Mesothelial cell of epicardium (in vitro differentiated cells): ENCODE data around the gene CRYBB1. TPM values are rescaled to one million over a fixed set of nuclear protein-coding genes. Genes with fewer than 3 reads are reported as not detected.

Experiments used
- DNase-seq, 2 experiments: peaks; one replicate each; pipeline ENCODE4 v3.0.0; 2021; ENCODE audit warnings: low spot score in 2 of 2; ENCODE audit not compliant: unreplicated experiment in 2 of 2
- H3K27ac Mint-ChIP-seq: 2 replicates; pipeline ENCODE4 v1.8.0; 2021; ENCODE audit warnings: mixed read lengths
- H3K27me3 Mint-ChIP-seq: 2 replicates; pipeline ENCODE4 v1.8.0; 2021; ENCODE audit warnings: low read depth, mixed read lengths
- H3K36me3 Mint-ChIP-seq: 2 replicates; pipeline ENCODE4 v1.8.0; 2021; ENCODE audit warnings: mixed read lengths
- H3K4me1 Mint-ChIP-seq: 2 replicates; pipeline ENCODE4 v1.8.0; 2021; ENCODE audit warnings: mixed read lengths
- H3K4me3 Mint-ChIP-seq: 2 replicates; pipeline ENCODE4 v1.8.0; 2021; ENCODE audit warnings: mild to moderate bottlenecking, moderate library complexity, mixed read lengths
- H3K9me3 Mint-ChIP-seq: 2 replicates; pipeline ENCODE4 v1.8.0; 2021; ENCODE audit warnings: mixed read lengths
- total RNA-seq: library from RNA; stranded (reverse); gene quantifications from 3 replicates; pipeline ENCODE4 v1.2.1, GENCODE V29; 2021
- TF ChIP-seq, protein P1 (sequence below): fragments of 200-600 bp; sonication (generic); IDR thresholded peaks from one replicate; pipeline ENCODE4 v1.5.0; 2021; ENCODE audit warnings: antibody characterized with exemption; ENCODE audit not compliant: unreplicated experiment

The CRYBB1 gene
- total RNA-seq, 1 donor from 2014 or later, result not detected

DNA sequence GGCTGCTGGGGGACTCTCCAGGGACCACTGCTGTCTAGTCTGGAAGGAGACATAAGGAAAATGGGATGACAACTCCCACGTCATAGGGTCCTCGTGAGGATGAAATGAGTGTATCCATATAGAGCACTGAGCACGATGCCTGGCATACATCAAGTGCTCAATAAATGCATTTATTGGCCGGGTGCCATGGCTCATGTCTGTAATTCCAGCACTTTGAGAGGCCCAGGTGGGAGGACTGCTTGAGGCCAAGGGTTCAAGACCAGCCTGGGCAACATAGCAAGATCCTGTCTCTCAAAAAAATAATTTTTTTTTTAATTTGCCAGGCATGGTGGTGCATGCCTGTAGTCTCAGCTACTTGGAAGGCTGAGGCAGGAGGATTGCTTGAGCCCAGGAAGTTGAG is 15.7 kb downstream of the CRYBB1 start:
- Mint-ChIP-seq H3K4me1 (no peaks in the 10 kb centered on the region), H3K27ac (no peak overlapping the region), H3K9me3 (no peaks in the 10 kb centered on the region), H3K4me3 (no peak overlapping the region), H3K27me3 (peaks cover 15% of the 10 kb centered on the region), H3K36me3 (no peaks in the 10 kb centered on the region)
- no peak for DNase-seq
- TF ChIP-seq, protein P1, sequence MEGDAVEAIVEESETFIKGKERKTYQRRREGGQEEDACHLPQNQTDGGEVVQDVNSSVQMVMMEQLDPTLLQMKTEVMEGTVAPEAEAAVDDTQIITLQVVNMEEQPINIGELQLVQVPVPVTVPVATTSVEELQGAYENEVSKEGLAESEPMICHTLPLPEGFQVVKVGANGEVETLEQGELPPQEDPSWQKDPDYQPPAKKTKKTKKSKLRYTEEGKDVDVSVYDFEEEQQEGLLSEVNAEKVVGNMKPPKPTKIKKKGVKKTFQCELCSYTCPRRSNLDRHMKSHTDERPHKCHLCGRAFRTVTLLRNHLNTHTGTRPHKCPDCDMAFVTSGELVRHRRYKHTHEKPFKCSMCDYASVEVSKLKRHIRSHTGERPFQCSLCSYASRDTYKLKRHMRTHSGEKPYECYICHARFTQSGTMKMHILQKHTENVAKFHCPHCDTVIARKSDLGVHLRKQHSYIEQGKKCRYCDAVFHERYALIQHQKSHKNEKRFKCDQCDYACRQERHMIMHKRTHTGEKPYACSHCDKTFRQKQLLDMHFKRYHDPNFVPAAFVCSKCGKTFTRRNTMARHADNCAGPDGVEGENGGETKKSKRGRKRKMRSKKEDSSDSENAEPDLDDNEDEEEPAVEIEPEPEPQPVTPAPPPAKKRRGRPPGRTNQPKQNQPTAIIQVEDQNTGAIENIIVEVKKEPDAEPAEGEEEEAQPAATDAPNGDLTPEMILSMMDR, result no peak

DNA sequence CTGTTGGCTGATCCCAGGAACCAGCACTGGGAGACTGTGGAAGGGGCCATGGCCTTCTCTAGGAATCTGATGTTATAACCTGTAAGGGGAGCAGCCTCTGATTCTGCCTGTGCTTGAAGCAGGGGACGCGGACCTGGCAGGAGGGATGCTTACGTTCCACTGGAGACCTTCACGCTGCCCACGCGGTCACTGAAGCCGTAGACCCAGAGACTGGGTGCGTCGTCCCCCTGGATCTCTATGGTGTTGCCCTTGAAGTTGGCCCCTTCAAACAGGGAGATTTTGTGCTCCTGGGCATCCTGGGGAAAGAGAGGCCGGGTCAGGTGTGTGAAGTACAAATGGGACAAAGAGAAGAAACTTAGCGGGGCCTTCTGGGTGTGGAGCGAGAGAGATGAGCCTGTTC is 16.1 kb downstream of the CRYBB1 start:
- TF ChIP-seq, protein P1, result no peak
- peaks cover 19% of the 10 kb centered on the region for H3K27me3 Mint-ChIP-seq
- no peaks in the 10 kb centered on the region for H3K9me3 Mint-ChIP-seq
- no peak overlapping the region for H3K4me3 Mint-ChIP-seq
- no peak for DNase-seq
- H3K4me1 Mint-ChIP-seq, result no peaks in the 10 kb centered on the region
- no peaks in the 10 kb centered on the region for H3K36me3 Mint-ChIP-seq
- no peak overlapping the region for H3K27ac Mint-ChIP-seq

DNA sequence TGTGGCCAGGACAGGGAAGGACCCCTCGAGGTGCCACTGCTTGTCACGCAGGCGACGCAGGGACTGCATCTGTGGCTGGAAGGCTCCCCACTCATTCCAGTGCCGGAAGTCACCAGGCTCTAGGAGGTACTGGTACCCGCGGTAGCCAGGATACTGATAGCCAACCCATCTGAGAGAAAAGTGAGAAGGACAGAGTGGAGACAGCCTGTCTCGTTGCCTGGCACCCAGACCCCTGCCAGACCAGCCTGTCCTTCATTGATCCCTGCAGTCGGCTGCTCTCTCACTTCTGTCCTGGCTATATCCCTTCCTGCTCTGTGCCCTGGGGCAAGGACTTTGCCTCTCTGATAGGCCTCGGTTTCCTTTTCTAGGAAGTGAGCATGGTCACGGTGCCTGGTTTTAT is 18.3 kb downstream of the CRYBB1 start:
- TF ChIP-seq, protein P1, result no peak
- no peak for DNase-seq

DNA sequence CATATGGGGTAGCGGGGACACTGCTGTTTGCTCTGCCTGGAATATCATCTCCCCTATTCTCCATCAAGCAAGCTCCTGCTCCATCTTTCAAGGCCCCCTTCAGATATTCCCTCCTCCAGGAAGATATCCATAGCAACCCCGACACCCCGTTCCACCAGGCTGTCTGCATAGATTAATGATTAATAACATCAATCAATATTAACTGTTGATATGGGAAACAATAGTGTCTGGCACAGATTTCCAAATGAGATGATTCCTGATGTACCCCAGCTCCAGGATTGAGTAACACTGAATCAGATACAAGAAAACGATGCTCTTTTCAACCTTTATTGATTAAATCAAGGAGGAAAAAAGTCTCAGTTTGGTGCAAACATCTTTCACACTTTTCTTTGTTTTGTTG is 20.3 kb downstream of the CRYBB1 start:
- Mint-ChIP-seq H3K27me3 (peaks cover 27% of the 10 kb centered on the region), H3K27ac (no peak overlapping the region), H3K36me3 (no peaks in the 10 kb centered on the region), H3K9me3 (no peaks in the 10 kb centered on the region), H3K4me1 (no peaks in the 10 kb centered on the region), H3K4me3 (no peak overlapping the region)
- no peak for DNase-seq
- TF ChIP-seq, protein P1, result no peak

More for the DNA sequence above, 18.3 kb downstream of the CRYBB1 start:
- no peaks in the 10 kb centered on the region for H3K36me3 Mint-ChIP-seq
- no peaks in the 10 kb centered on the region for H3K4me1 Mint-ChIP-seq
- H3K27me3 Mint-ChIP-seq, result peaks cover 22% of the 10 kb centered on the region
- H3K4me3 Mint-ChIP-seq, result no peak overlapping the region
- H3K27ac Mint-ChIP-seq, result no peak overlapping the region
- H3K9me3 Mint-ChIP-seq, result no peaks in the 10 kb centered on the region

DNA sequence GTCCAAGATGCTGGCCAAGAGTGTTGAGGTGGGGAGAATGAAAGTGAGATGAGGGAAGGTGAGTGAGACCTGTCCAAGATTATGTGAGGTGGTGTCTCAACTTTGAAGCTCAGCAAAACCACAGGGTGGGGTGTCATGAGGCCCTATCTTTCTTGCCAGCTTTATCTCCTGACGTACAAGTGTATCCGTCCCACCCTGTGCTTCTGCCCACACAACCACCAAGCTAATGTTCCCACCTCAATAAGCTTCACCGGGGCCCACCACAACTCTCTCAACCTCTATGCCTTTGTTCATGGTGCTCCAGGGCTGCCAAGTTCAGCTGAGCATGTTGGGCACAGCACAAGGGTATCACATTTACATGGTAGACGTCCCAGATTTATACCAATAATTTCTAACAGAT is 20.8 kb downstream of the CRYBB1 start:
- H3K9me3 Mint-ChIP-seq, result no peaks in the 10 kb centered on the region
- TF ChIP-seq, protein P1, result no peak
- no peak overlapping the region for H3K27ac Mint-ChIP-seq
- no peak overlapping the region for H3K4me3 Mint-ChIP-seq
- no peak for DNase-seq
- peaks cover 29% of the 10 kb centered on the region for H3K27me3 Mint-ChIP-seq
- no peaks in the 10 kb centered on the region for H3K4me1 Mint-ChIP-seq
- no peaks in the 10 kb centered on the region for H3K36me3 Mint-ChIP-seq

DNA sequence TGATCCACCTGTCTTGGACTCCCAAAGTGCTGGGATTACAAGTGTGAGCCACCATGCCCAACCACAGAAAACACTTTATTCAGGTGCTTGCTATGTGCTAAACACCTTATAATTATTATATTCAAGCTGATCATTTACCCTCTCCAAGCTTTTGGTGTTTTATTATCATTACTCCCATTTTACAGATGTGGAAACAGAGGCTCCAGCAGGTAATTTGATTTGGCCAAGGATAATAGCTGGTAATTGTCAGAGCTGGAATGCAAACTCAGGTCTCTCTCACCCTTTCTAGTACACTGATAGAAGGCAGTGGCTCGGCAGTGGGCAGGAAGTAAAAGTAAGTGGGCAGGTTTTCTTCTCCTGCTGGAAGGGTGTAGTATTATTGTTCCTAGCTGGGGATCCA is 24.1 kb downstream of the CRYBB1 start:
- peaks cover 22% of the 10 kb centered on the region for H3K27me3 Mint-ChIP-seq
- H3K36me3 Mint-ChIP-seq, result no peaks in the 10 kb centered on the region
- H3K4me3 Mint-ChIP-seq, result no peak overlapping the region

More for the DNA sequence above, 24.1 kb downstream of the CRYBB1 start:
- TF ChIP-seq, protein P1, result no peak
- no peak for DNase-seq
- Mint-ChIP-seq H3K27ac (no peak overlapping the region), H3K4me1 (peaks cover 6% of the 10 kb centered on the region), H3K9me3 (no peaks in the 10 kb centered on the region)
